PFSK-1 (cell line): Measurements from ENCODE around the gene TNFRSF4.

Experiments
- FOXP2 ChIP-seq: optimal IDR thresholded peaks from 2 replicates; pipeline ENCODE3; 2011; ENCODE audit warnings: borderline replicate concordance, control low read depth, inconsistent platforms; ENCODE audit not compliant: insufficient read depth; ENCODE audit errors: extremely low read length, extremely low read depth
- POLR2AphosphoS5 ChIP-seq: IDR thresholded peaks from 2 replicates; pipeline ENCODE4 v1.6.1; 2012; ENCODE audit warnings: low read depth, mild to moderate bottlenecking, control low read depth, low read length, moderate library complexity
- SIN3A ChIP-seq: IDR thresholded peaks from 2 replicates; pipeline ENCODE4 v1.6.1; 2012; ENCODE audit warnings: mild to moderate bottlenecking, low read length, moderate library complexity, borderline replicate concordance; ENCODE audit not compliant: insufficient read depth
- TAF1 ChIP-seq: IDR thresholded peaks from 2 replicates; pipeline ENCODE4 v1.6.1; 2012; ENCODE audit warnings: low read length, control low read depth, borderline replicate concordance; ENCODE audit not compliant: insufficient read depth
- TF ChIP-seq, protein P1 (sequence below), 2 experiments: IDR thresholded peaks; 2 replicates each; pipeline versions ENCODE4 v1.6.1 to v1.8.0; 2011 to 2012; ENCODE audit warnings: low read depth in 2 of 2, low read length in 2 of 2, control low read depth in 1 of 2, inconsistent platforms in 1 of 2, mild to moderate bottlenecking in 1 of 2, moderate library complexity in 1 of 2; ENCODE audit not compliant: insufficient read depth in 1 of 2

The TNFRSF4 gene

DNA sequence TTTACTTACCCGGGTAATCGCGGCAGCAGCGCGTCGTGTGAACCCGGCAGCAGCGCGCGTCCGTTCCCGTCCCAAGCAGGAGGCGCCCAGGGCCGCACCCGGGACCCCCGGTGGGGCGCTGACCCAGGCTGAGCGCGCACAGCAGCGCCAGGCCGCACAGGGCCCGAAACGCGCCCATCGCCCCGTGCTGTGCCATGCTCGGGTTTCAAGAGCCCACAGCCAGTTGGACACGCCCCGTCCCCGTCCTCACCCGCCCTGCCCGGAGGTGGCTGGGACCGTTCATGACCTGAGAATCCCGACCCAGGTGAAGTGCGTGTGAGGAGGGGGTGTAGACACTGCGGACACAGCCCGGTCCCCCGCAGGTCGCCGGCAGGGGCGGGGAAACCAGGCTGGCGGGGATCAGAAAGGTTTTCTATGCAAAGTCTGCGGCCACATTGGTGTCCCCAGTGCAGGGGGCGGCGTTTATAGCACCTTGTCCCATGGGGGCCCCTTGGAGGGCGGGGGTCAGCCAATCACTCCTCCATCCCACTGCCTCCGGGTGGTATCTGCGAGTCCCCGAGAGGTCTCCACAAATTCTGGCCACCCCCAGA is 7.5 kb downstream of the TNFRSF4 start, which contains the start of gene TNFRSF18:
Gene TNFRSF18, minus strand, starts transcription at position 217 of the 590 bp plus-strand sequence. Its CDS starts 21 bp downstream, at position 196.
- TF ChIP-seq TAF1 (no peak), POLR2AphosphoS5 (no peak), SIN3A (no peak), FOXP2 (no peak)
- TF ChIP-seq, protein P1, sequence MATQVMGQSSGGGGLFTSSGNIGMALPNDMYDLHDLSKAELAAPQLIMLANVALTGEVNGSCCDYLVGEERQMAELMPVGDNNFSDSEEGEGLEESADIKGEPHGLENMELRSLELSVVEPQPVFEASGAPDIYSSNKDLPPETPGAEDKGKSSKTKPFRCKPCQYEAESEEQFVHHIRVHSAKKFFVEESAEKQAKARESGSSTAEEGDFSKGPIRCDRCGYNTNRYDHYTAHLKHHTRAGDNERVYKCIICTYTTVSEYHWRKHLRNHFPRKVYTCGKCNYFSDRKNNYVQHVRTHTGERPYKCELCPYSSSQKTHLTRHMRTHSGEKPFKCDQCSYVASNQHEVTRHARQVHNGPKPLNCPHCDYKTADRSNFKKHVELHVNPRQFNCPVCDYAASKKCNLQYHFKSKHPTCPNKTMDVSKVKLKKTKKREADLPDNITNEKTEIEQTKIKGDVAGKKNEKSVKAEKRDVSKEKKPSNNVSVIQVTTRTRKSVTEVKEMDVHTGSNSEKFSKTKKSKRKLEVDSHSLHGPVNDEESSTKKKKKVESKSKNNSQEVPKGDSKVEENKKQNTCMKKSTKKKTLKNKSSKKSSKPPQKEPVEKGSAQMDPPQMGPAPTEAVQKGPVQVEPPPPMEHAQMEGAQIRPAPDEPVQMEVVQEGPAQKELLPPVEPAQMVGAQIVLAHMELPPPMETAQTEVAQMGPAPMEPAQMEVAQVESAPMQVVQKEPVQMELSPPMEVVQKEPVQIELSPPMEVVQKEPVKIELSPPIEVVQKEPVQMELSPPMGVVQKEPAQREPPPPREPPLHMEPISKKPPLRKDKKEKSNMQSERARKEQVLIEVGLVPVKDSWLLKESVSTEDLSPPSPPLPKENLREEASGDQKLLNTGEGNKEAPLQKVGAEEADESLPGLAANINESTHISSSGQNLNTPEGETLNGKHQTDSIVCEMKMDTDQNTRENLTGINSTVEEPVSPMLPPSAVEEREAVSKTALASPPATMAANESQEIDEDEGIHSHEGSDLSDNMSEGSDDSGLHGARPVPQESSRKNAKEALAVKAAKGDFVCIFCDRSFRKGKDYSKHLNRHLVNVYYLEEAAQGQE (IDR thresholded peaks at IDR 0.05; ENCODE audit: insufficient read depth in 1 of 2, low read depth in 2 of 2, low read length in 2 of 2) = no peak

DNA sequence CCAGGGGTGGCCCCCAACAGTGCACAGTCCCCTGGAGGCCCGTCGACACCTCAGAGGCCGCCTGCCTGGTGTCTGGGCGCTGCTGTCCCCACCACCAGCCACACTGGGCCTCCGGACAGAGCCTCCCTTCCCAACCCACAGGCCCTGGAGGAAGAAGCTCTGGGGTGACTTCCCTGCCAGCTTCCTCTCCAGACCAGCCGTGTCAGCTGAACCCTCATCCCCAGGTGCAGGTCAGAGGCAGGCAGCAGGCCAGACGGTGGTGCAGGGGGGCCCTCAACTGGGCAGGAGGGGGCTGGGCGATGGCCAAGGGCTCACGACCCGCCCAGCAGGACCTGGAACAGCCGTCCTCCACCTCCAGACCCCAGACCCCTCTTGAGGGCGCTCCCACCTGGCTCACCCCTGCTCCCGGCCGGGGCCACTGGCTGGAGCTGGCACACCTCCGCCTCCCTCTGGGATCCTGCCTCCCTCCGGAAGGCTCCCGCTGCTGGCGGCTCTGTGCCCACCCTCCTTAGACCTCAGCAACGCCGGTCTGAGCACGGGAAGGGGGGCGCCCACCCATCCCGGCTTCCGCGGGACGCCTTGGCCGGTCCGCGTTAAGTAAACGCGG is 8.1 kb downstream of the TNFRSF4 start:
- TF ChIP-seq TAF1 = no peak
- no peak for TF ChIP-seq SIN3A
- TF ChIP-seq, protein P1 (IDR thresholded peaks at IDR 0.05; ENCODE audit: insufficient read depth in 1 of 2, low read depth in 2 of 2, low read length in 2 of 2) = no peak
- TF ChIP-seq FOXP2 = no peak
- TF ChIP-seq POLR2AphosphoS5 = no peak

- TF ChIP-seq TAF1 (no peak), POLR2AphosphoS5 (no peak), FOXP2 (no peak), SIN3A (no peak)
- TF ChIP-seq, protein P1 (IDR thresholded peaks at IDR 0.05; ENCODE audit: insufficient read depth in 1 of 2, low read depth in 2 of 2, low read length in 2 of 2) = no peak
Observed at GRCh38 chr1:1204998-1205768, 8.8 kb downstream of the TNFRSF4 start.

GRCh38 chr1:1204425-1204920 is 9.5 kb downstream of the TNFRSF4 start:
- TF ChIP-seq, protein P1 (IDR thresholded peaks at IDR 0.05; ENCODE audit: insufficient read depth in 1 of 2, low read depth in 2 of 2, low read length in 2 of 2) = no peak
- no peak for TF ChIP-seq TAF1
- no peak for TF ChIP-seq SIN3A
- no peak for TF ChIP-seq POLR2AphosphoS5
- TF ChIP-seq FOXP2 = no peak
